Measurements from ENCODE around the gene ADNP. TPM values are rescaled to one million over a fixed set of nuclear protein-coding genes. Genes with fewer than 3 reads are reported as not detected.
A peak's percentile ranks its signal among the peaks of the same experiment; 100 is the strongest.

The ADNP gene
- total and polyA plus RNA-seq, 2 of the 13 experiments (the other 11 are each of a cell fraction or from before 2014, with no cell fraction given), result 21.0 to 21.5 TPM

- TF ChIP-seq THAP8 (CRISPR knock-in tag; IDR thresholded peaks at IDR 0.05; ENCODE audit: borderline replicate concordance), result no peak
- TF ChIP-seq TAF15 (IDR thresholded peaks at IDR 0.05; ENCODE audit: low read depth, low read length, poor library complexity, severe bottlenecking), result no peak
- TF ChIP-seq IRF1 (CRISPR knock-in tag; IDR thresholded peaks at IDR 0.05; ENCODE audit: low read depth), result no peak
- TF ChIP-seq RXRB (CRISPR knock-in tag; IDR thresholded peaks at IDR 0.05; ENCODE audit: borderline replicate concordance), result peak; percentile 89
- TF ChIP-seq SOX13 (IDR thresholded peaks at IDR 0.05), result no peak
- peak in 1 of 2 experiments; percentile 75; a peak in 1 of 4 replicates for TF ChIP-seq SOX13 (CRISPR knock-in tag; conservative IDR thresholded peaks at IDR 0.05 in 1 of 2, IDR thresholded peaks at IDR 0.05 in 1 of 2)
- TF ChIP-seq CBX5 (CRISPR knock-in tag; IDR thresholded peaks at IDR 0.05; ENCODE audit: borderline replicate concordance), result peak; percentile 99
- TF ChIP-seq ZEB1 (IDR thresholded peaks at IDR 0.05; ENCODE audit: insufficient replicate concordance, low read depth), result no peak
- TF ChIP-seq RBAK (CRISPR knock-in tag; IDR thresholded peaks at IDR 0.05), result no peak
- TF ChIP-seq ZNF547 (CRISPR knock-in tag; IDR thresholded peaks at IDR 0.05), result peak; percentile 41; the same call in 1 of the 2 replicates
- TF ChIP-seq MTA1 (CRISPR knock-in tag; IDR thresholded peaks at IDR 0.05; ENCODE audit: borderline replicate concordance), result peak; percentile 76; the same call in 1 of the 2 replicates
- TF ChIP-seq ZSCAN22 (CRISPR knock-in tag; IDR thresholded peaks at IDR 0.05), result 0 out of 2 replicates have a peak, but pooled peaks have one; percentile 51
- TF ChIP-seq ZNF841 (CRISPR knock-in tag; IDR thresholded peaks at IDR 0.05; ENCODE audit: borderline replicate concordance), result no peak
- no peak for TF ChIP-seq ZNF101 (CRISPR knock-in tag; IDR thresholded peaks at IDR 0.05; ENCODE audit: borderline replicate concordance, low read depth)
- no peak for TF ChIP-seq SOX6 (IDR thresholded peaks at IDR 0.05)
- peak; percentile 78 for TF ChIP-seq SOX6 (CRISPR knock-in tag; IDR thresholded peaks at IDR 0.05)
- peak; percentile 58; the same call in 1 of the 2 replicates for TF ChIP-seq RFXAP (CRISPR knock-in tag; IDR thresholded peaks at IDR 0.05; ENCODE audit: borderline replicate concordance)
- TF ChIP-seq DZIP1 (CRISPR knock-in tag; IDR thresholded peaks at IDR 0.05), result no peak
- TF ChIP-seq ZNF503 (CRISPR knock-in tag; IDR thresholded peaks at IDR 0.05), result 0 out of 2 replicates have a peak, but pooled peaks have one; percentile 43
- no peak for TF ChIP-seq ZNF432 (CRISPR knock-in tag; IDR thresholded peaks at IDR 0.05; ENCODE audit: borderline replicate concordance)
- no peak for TF ChIP-seq MBNL3 (CRISPR knock-in tag; conservative IDR thresholded peaks at IDR 0.05)
- TF ChIP-seq CHCHD3 (CRISPR knock-in tag; IDR thresholded peaks at IDR 0.05), result no peak
These were observed 1.7 kb downstream of the ADNP start (continued) for GRCh38 chr20:50929299-50930138.

All from HepG2 (cell line).